LNCaP clone FGC (cell line): ENCODE results near the gene SOX12.
"Not testable (repeated sequence)": the region's sequence is repeated elsewhere in the genome, so short reads cannot be mapped to it uniquely, and the experiment has no call there.

Experiments
- DNase-seq: peaks from one replicate; pipeline ENCODE4 v3.0.0-alpha.2; 2011; ENCODE audit warnings: low read depth
- H3K4me3 ChIP-seq: 2 replicates; pipeline ENCODE4 v1.5.1; 2011; ENCODE audit warnings: mild to moderate bottlenecking, low read depth, low read length, control low read depth
- TF ChIP-seq, protein P1 (sequence below): IDR thresholded peaks from 2 replicates; pipeline ENCODE4 v1.5.1; 2012; ENCODE audit warnings: mild to moderate bottlenecking; ENCODE audit not compliant: control insufficient read depth, insufficient read depth; ENCODE audit errors: extremely low read depth

Gene SOX12

GRCh38 chr20:330233-331149 is 5.1 kb downstream of the SOX12 start:
- TF ChIP-seq, protein P1, sequence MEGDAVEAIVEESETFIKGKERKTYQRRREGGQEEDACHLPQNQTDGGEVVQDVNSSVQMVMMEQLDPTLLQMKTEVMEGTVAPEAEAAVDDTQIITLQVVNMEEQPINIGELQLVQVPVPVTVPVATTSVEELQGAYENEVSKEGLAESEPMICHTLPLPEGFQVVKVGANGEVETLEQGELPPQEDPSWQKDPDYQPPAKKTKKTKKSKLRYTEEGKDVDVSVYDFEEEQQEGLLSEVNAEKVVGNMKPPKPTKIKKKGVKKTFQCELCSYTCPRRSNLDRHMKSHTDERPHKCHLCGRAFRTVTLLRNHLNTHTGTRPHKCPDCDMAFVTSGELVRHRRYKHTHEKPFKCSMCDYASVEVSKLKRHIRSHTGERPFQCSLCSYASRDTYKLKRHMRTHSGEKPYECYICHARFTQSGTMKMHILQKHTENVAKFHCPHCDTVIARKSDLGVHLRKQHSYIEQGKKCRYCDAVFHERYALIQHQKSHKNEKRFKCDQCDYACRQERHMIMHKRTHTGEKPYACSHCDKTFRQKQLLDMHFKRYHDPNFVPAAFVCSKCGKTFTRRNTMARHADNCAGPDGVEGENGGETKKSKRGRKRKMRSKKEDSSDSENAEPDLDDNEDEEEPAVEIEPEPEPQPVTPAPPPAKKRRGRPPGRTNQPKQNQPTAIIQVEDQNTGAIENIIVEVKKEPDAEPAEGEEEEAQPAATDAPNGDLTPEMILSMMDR: peak; percentile 72
- no peak overlapping the region for H3K4me3 ChIP-seq
- DNase-seq: no peak

DNA sequence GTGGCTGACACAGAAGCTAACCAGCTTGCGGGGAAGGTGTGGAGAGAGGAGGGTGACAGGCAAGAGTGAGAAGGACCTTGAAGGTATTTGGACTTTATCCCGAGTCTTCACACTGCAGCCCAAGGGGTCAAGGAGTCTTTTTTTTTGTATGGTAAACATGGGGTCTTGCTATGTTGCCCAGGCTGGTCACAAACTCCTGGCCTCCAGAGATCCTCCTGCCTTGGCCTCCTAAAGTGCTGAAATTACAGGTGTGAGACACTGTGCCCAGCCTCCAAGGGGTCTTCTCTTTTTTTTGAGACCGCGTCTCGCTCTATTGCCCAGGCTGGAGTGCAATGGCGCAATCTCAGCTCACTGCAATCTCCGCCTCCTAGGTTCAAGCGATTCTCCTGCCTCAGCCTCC is 9.2 kb downstream of the SOX12 start:
- H3K4me3 ChIP-seq: no peak overlapping the region
- TF ChIP-seq, protein P1: no peak
- no peak for DNase-seq

GRCh38 chr20:336040-336439 is 10.7 kb downstream of the SOX12 start:
- H3K4me3 ChIP-seq, DNase-seq: not testable (repeated sequence)

DNA sequence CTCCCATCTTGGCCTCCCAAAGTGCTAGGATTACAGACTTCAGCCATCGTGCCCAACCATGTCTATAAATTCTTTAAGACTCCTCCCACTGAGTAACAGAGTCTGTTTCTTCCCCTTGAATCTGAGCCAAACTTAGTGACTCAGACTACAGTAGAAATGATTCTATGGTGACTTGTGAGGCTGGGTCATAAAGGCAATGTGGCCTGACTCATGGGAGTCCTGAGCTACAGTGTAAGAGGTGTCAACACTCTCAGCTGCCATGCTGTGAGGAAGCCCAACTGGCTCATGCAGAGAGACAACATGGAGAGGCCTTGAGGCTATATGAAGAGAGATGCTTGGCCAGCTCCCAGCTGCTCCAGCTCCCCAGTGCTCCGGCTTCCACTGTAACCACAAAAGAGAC is 16.3 kb downstream of the SOX12 start:
- TF ChIP-seq, protein P1: no peak
- DNase-seq: no peak
- H3K4me3 ChIP-seq: no peak overlapping the region

DNA sequence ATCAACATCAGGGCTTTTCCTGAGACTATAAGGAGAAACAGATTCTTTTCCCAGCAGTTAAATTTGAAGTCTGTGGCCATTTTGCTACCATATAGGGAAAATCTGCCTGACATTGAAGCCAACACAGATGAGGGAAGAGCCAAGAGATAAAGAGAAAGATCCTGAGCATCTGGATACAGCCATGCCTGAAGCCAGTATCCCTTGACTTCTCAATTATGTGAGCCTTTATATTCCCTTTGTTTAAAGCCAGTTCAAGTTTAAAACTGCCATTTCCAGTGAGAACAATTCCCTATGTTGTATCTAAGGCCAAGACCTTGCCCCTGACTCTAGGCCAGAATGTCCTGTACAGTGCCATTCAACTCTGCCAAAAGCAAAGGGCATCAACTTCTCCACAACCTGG is 17.8 kb downstream of the SOX12 start:
- TF ChIP-seq, protein P1: no peak
- H3K4me3 ChIP-seq: no peak overlapping the region
- no peak for DNase-seq

DNA sequence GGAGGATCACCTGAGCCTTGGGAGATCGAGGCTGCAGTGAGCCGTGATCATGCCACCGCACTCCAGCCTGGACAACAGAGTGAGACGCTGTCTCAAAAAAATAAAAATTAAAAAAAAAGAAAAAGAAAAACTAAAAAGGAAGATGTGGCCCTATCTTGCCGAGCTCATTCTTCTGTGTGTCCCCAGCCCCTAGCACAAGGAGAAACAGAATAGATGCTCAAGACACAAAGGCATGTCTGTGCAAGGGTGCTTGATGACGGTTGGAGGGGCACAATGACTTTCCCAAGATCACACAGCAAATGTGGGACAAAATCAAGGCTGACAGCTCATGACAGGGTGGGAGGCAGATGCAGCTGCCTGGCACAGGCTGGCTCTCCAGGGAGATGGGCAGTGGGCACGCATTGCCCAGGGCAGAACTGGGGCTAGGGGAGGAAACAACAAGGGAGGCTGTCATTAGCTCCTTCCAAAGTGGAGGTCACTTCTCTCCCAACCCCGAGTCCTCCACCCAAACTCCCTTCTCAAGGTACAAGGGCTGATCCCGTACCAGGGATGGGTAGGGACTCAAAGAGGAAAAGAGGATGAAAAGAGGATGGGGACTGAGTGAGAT is 20.8 kb downstream of the SOX12 start:
- no peak for DNase-seq
- H3K4me3 ChIP-seq: peak overlapping the region; percentile 76
- TF ChIP-seq, protein P1: no peak

DNA sequence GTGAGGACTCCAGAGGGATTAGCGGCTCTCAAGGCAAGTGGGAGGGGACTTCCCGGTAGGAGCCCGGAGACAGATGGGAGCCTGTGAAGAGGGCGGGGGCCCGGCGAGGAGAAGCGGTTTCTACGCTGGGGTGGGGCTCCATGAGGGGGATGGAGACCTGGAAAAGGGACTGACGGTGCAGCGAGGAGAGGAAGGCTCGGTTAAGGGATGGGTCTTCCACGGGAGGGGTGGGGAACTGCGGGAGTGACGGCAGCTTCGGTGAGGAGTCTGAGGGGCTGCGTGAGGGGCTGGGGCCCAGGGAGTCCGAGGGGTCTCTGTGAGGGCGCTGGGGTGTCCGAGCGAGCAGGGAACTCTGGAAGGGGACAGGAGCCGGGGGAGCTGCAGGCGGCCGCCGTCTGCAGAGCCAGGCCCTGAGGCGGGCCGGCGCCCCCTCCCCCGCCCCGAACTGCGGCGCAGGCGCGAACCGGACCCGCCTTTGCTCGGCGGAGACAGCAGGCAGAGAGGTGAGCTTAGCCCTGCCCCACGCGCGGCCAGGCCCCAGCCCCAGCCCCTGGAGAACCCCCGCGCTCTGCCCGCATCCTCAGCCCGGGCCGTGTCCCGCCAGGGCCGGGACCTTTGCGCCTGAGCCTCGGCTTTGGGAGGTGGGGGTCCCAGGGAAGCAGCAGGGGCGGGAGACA is 21.4 kb downstream of the SOX12 start, which contains the start of gene NRSN2:
Gene NRSN2 (plus strand): TSS at position 472 of the 677 bp plus-strand sequence. CDS start 2,533 bp downstream, outside the sequence.
- TF ChIP-seq, protein P1: no peak
- DNase-seq: no peak

More for the DNA sequence above, 21.4 kb downstream of the SOX12 start, which contains the start of gene NRSN2:
- H3K4me3 ChIP-seq: peak within 1 kb of the TSS; percentile 76
